ENCODE data around the gene HDLBP. TPM values are rescaled to one million over a fixed set of nuclear protein-coding genes. Genes with fewer than 3 reads are reported as not detected.

Gene HDLBP
- total and polyA plus RNA-seq, 10 of the 15 experiments (the other 5 are each of a cell fraction or from before 2014, with no cell fraction given) = 19.5 to 383 (median 249) TPM

DNA sequence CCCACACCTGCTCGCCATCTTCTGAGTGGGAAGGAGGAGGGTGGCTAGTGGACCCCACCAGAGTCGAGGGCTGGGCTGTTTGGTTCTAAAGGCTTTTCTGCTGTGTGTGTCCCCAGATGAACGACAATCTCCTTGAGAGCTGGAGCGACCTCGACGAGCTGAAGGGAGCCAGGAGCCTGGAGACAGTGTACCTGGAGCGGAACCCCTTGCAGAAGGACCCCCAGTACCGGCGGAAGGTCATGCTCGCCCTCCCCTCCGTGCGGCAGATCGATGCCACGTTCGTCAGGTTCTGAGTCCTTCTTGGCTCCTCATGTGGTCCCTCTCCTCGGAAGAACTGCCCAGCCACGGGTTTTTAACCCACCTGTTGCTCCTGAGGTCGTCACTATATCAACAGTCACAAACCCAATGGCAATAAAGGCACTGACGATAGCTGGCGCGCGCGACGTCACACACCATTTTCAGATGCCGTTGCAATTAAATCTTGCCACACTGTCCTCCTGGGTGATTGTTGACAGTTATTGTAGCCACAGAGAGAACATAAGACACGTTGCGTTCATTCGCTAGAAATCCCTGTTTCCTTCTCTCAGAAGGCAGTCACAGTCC is 132.8 kb downstream of the HDLBP start:
- ChIA-PET SMC1A (ENCODE audit: uncharacterized antibody, unreplicated experiment) (no interaction called here), RAD21 (ENCODE audit: unreplicated experiment) (no interaction called here), POLR2A (interaction anchor here (0.7 kb wide), 1 partner anchor 1666 kb away, joined by 3 read pairs; no protein-coding TSS in a partner anchor), CTCF (interaction anchor here (0.9 kb wide), 1 partner anchor 104 kb away, joined by 3 read pairs; no protein-coding TSS in a partner anchor)
- intact Hi-C loops (cut with micrococcal nuclease; ENCODE audit: unreplicated experiment) (no loop called here), in situ Hi-C loops (cut with MboI) (no loop called here)
- Histone ChIP-seq H3K4me1 (ENCODE audit: control insufficient read depth, insufficient read depth, low read length) (no peaks in the 10 kb centered on the region), H4K20me1 (ENCODE audit: control insufficient read depth, insufficient read depth) (no peaks in the 10 kb centered on the region), H3K4me2 (ENCODE audit: control insufficient read depth, insufficient read depth) (no peak overlapping the region), H3K4me3 (no peak overlapping the region), H3K27ac (ENCODE audit: control insufficient read depth, insufficient read depth) (no peak overlapping the region), H3K9me3 (replicated peaks; ENCODE audit: control insufficient read depth, insufficient read depth, low read length) (no peaks in the 10 kb centered on the region), H3K36me3 (ENCODE audit: control insufficient read depth in 2 of 2, insufficient read depth in 2 of 2, low read length in 1 of 2) (peaks cover 0 to 1% of the 10 kb centered on the region in 2 experiments; a peak in 1 of 4 replicates), H3K9ac (ENCODE audit: control insufficient read depth, insufficient read depth, low read length) (no peak overlapping the region), H2AFZ (ENCODE audit: control insufficient read depth, low read depth, low read length) (no peak overlapping the region), H3K79me2 (ENCODE audit: control insufficient read depth, insufficient read depth, low read length) (no peaks in the 10 kb centered on the region), H3K27me3 (replicated peaks in 1 of 2; ENCODE audit: control insufficient read depth in 2 of 2, insufficient read depth in 2 of 2, low read length in 1 of 2) (no peaks in the 10 kb centered on the region)
- WGBS (ENCODE audit: insufficient coverage, insufficient replicate concordance, low lambda C conversion rate, missing lambda C conversion rate) = 91% methylated on average over 28 of the region's 28 CpGs
- no TSS peak for BruUV-seq (replicated peaks)
- DNase-seq (ENCODE audit: low read depth, low spot score) (no peak), ATAC-seq (no peak), FAIRE-seq (no peak)
- TF ChIP-seq POU2F2 (IDR thresholded peaks at IDR 0.05; ENCODE audit: borderline replicate concordance, low read depth, low read length) (no peak), POLR2A (IDR thresholded peaks at IDR 0.05; ENCODE audit: low read depth, low read length) (no peak), STAT1 (conservative IDR thresholded peaks at IDR 0.05) (no peak), RCOR1 (conservative IDR thresholded peaks at IDR 0.05; ENCODE audit: low read depth, low read length) (no peak), RBBP5 (conservative IDR thresholded peaks at IDR 0.05) (no peak), NR2F1 (conservative IDR thresholded peaks at IDR 0.05) (no peak), BMI1 (IDR thresholded peaks at IDR 0.05; ENCODE audit: borderline replicate concordance) (no peak), NR2C2 (IDR thresholded peaks at IDR 0.05; ENCODE audit: borderline replicate concordance, control insufficient read depth, insufficient read length, low read depth) (no peak)
- TF ChIP-seq, protein P1, sequence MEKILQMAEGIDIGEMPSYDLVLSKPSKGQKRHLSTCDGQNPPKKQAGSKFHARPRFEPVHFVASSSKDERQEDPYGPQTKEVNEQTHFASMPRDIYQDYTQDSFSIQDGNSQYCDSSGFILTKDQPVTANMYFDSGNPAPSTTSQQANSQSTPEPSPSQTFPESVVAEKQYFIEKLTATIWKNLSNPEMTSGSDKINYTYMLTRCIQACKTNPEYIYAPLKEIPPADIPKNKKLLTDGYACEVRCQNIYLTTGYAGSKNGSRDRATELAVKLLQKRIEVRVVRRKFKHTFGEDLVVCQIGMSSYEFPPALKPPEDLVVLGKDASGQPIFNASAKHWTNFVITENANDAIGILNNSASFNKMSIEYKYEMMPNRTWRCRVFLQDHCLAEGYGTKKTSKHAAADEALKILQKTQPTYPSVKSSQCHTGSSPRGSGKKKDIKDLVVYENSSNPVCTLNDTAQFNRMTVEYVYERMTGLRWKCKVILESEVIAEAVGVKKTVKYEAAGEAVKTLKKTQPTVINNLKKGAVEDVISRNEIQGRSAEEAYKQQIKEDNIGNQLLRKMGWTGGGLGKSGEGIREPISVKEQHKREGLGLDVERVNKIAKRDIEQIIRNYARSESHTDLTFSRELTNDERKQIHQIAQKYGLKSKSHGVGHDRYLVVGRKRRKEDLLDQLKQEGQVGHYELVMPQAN (conservative IDR thresholded peaks at IDR 0.05) = no peak
- TF ChIP-seq, protein P2, sequence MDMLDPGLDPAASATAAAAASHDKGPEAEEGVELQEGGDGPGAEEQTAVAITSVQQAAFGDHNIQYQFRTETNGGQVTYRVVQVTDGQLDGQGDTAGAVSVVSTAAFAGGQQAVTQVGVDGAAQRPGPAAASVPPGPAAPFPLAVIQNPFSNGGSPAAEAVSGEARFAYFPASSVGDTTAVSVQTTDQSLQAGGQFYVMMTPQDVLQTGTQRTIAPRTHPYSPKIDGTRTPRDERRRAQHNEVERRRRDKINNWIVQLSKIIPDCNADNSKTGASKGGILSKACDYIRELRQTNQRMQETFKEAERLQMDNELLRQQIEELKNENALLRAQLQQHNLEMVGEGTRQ (IDR thresholded peaks at IDR 0.05; ENCODE audit: borderline replicate concordance, low read depth, low read length) = no peak
- TF ChIP-seq, protein P3, sequence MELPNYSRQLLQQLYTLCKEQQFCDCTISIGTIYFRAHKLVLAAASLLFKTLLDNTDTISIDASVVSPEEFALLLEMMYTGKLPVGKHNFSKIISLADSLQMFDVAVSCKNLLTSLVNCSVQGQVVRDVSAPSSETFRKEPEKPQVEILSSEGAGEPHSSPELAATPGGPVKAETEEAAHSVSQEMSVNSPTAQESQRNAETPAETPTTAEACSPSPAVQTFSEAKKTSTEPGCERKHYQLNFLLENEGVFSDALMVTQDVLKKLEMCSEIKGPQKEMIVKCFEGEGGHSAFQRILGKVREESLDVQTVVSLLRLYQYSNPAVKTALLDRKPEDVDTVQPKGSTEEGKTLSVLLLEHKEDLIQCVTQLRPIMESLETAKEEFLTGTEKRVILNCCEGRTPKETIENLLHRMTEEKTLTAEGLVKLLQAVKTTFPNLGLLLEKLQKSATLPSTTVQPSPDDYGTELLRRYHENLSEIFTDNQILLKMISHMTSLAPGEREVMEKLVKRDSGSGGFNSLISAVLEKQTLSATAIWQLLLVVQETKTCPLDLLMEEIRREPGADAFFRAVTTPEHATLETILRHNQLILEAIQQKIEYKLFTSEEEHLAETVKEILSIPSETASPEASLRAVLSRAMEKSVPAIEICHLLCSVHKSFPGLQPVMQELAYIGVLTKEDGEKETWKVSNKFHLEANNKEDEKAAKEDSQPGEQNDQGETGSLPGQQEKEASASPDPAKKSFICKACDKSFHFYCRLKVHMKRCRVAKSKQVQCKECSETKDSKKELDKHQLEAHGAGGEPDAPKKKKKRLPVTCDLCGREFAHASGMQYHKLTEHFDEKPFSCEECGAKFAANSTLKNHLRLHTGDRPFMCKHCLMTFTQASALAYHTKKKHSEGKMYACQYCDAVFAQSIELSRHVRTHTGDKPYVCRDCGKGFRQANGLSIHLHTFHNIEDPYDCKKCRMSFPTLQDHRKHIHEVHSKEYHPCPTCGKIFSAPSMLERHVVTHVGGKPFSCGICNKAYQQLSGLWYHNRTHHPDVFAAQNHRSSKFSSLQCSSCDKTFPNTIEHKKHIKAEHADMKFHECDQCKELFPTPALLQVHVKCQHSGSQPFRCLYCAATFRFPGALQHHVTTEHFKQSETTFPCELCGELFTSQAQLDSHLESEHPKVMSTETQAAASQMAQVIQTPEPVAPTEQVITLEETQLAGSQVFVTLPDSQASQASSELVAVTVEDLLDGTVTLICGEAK (IDR thresholded peaks at IDR 0.05; ENCODE audit: borderline replicate concordance) = no peak
- TF ChIP-seq, protein P4, sequence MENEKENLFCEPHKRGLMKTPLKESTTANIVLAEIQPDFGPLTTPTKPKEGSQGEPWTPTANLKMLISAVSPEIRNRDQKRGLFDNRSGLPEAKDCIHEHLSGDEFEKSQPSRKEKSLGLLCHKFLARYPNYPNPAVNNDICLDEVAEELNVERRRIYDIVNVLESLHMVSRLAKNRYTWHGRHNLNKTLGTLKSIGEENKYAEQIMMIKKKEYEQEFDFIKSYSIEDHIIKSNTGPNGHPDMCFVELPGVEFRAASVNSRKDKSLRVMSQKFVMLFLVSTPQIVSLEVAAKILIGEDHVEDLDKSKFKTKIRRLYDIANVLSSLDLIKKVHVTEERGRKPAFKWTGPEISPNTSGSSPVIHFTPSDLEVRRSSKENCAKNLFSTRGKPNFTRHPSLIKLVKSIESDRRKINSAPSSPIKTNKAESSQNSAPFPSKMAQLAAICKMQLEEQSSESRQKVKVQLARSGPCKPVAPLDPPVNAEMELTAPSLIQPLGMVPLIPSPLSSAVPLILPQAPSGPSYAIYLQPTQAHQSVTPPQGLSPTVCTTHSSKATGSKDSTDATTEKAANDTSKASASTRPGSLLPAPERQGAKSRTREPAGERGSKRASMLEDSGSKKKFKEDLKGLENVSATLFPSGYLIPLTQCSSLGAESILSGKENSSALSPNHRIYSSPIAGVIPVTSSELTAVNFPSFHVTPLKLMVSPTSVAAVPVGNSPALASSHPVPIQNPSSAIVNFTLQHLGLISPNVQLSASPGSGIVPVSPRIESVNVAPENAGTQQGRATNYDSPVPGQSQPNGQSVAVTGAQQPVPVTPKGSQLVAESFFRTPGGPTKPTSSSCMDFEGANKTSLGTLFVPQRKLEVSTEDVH (IDR thresholded peaks at IDR 0.05; ENCODE audit: low read depth, partially characterized antibody) = no peak
- TF ChIP-seq, protein P5, sequence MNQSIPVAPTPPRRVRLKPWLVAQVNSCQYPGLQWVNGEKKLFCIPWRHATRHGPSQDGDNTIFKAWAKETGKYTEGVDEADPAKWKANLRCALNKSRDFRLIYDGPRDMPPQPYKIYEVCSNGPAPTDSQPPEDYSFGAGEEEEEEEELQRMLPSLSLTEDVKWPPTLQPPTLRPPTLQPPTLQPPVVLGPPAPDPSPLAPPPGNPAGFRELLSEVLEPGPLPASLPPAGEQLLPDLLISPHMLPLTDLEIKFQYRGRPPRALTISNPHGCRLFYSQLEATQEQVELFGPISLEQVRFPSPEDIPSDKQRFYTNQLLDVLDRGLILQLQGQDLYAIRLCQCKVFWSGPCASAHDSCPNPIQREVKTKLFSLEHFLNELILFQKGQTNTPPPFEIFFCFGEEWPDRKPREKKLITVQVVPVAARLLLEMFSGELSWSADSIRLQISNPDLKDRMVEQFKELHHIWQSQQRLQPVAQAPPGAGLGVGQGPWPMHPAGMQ (IDR thresholded peaks at IDR 0.05; ENCODE audit: borderline replicate concordance) = no peak

Data from GM12878 (cell line).